ENCODE results near the gene SMARCAL1. TPM values are rescaled to one million over a fixed set of nuclear protein-coding genes. Genes with fewer than 3 reads are reported as not detected.

Gene SMARCAL1
- total and polyA plus RNA-seq, 4 donors, result 3.4 to 9.3 (median 5.4) TPM

GRCh38 chr2:216492597-216493333, 80.5 kb downstream of the SMARCAL1 start:
- no peak for TF ChIP-seq FOXA2 (IDR thresholded peaks at IDR 0.05)
- no peak for TF ChIP-seq TAF1 (conservative IDR thresholded peaks at IDR 0.05)
- Histone ChIP-seq H3K4me3 (ENCODE audit: low read depth in 1 of 3, low read length in 3 of 3) (no peak overlapping the region), H3K9me3 (ENCODE audit: control insufficient read depth in 4 of 4, low read length in 3 of 4) (no peaks in the 10 kb centered on the region), H3K9ac (ENCODE audit: low read depth in 1 of 2, low read length in 2 of 2) (no peak overlapping the region), H3K27me3 (ENCODE audit: control insufficient read depth in 4 of 4, insufficient read depth in 4 of 4, low read length in 3 of 4) (no peaks in the 10 kb centered on the region), H3K4me1 (ENCODE audit: control insufficient read depth in 4 of 4, insufficient read depth in 4 of 4, low read length in 3 of 4) (peaks cover 0 to 3% (median under 1%) of the 10 kb centered on the region in 4 donors), H3K27ac (ENCODE audit: low read depth in 1 of 2, low read length in 2 of 2) (no peak overlapping the region), H3K36me3 (ENCODE audit: control insufficient read depth in 4 of 4, insufficient read depth in 3 of 4, low read depth in 1 of 4, low read length in 3 of 4) (no peaks in the 10 kb centered on the region)
- no peak for DNase-seq (ENCODE audit: low spot score)
- 90% methylated on average over 6 of the region's 6 CpGs for WGBS

- H3K4me1 ChIP-seq (ENCODE audit: control insufficient read depth in 4 of 4, insufficient read depth in 4 of 4, low read length in 3 of 4), result peaks cover 0 to 8% (median 5%) of the 10 kb centered on the region in 4 donors
- no peak overlapping the region for H3K9ac ChIP-seq (ENCODE audit: low read depth in 1 of 2, low read length in 2 of 2)
- no peaks in the 10 kb centered on the region for H3K27me3 ChIP-seq (ENCODE audit: control insufficient read depth in 4 of 4, insufficient read depth in 4 of 4, low read length in 3 of 4)
- H3K27ac ChIP-seq (ENCODE audit: low read depth in 1 of 2, low read length in 2 of 2), result no peak overlapping the region
- TF ChIP-seq GABPA (IDR thresholded peaks at IDR 0.05 in 1 of 2, conservative IDR thresholded peaks at IDR 0.05 in 1 of 2), result no peak
- TF ChIP-seq RAD21 (IDR thresholded peaks at IDR 0.05), result no peak
- TF ChIP-seq HNF4A (conservative IDR thresholded peaks at IDR 0.05), result no peak
- TF ChIP-seq JUND (IDR thresholded peaks at IDR 0.05), result no peak
- no peak for TF ChIP-seq NR2F2 (IDR thresholded peaks at IDR 0.05)
- TF ChIP-seq FOXA2 (IDR thresholded peaks at IDR 0.05), result no peak
- no peak for TF ChIP-seq TAF1 (conservative IDR thresholded peaks at IDR 0.05)
- TF ChIP-seq MAX (IDR thresholded peaks at IDR 0.05), result no peak
- no peak for TF ChIP-seq ATF3 (IDR thresholded peaks at IDR 0.05)
- 97% methylated on average over 1 of the region's 1 CpG for WGBS
- H3K4me3 ChIP-seq (ENCODE audit: low read depth in 1 of 3, low read length in 3 of 3), result no peak overlapping the region
- no peak for DNase-seq (ENCODE audit: low spot score)
- no peaks in the 10 kb centered on the region for H3K36me3 ChIP-seq (ENCODE audit: control insufficient read depth in 4 of 4, insufficient read depth in 3 of 4, low read depth in 1 of 4, low read length in 3 of 4)
- no peaks in the 10 kb centered on the region for H3K9me3 ChIP-seq (ENCODE audit: control insufficient read depth in 4 of 4, low read length in 3 of 4)
Observed at GRCh38 chr2:216493334-216493685, 81.0 kb downstream of the SMARCAL1 start.

GRCh38 chr2:216495656-216496055, 83.4 kb downstream of the SMARCAL1 start:
- Histone ChIP-seq H3K36me3 (ENCODE audit: control insufficient read depth in 4 of 4, insufficient read depth in 3 of 4, low read depth in 1 of 4, low read length in 3 of 4) (peaks cover 0 to 10% (median 6%) of the 10 kb centered on the region in 4 donors), H3K27me3 (ENCODE audit: control insufficient read depth in 4 of 4, insufficient read depth in 4 of 4, low read length in 3 of 4) (no peaks in the 10 kb centered on the region), H3K27ac (ENCODE audit: low read depth in 1 of 2, low read length in 2 of 2) (no peak overlapping the region), H3K4me1 (ENCODE audit: control insufficient read depth in 4 of 4, insufficient read depth in 4 of 4, low read length in 3 of 4) (peaks cover 1 to 18% (median 13%) of the 10 kb centered on the region in 4 donors), H3K9me3 (ENCODE audit: control insufficient read depth in 4 of 4, low read length in 3 of 4) (no peaks in the 10 kb centered on the region), H3K9ac (ENCODE audit: low read depth in 1 of 2, low read length in 2 of 2) (no peak overlapping the region), H3K4me3 (ENCODE audit: low read depth in 1 of 3, low read length in 3 of 3) (no peak overlapping the region)
- TF ChIP-seq FOXA1 (IDR thresholded peaks at IDR 0.05) (no peak), GABPA (IDR thresholded peaks at IDR 0.05 in 1 of 2, conservative IDR thresholded peaks at IDR 0.05 in 1 of 2) (no peak), HNF4A (conservative IDR thresholded peaks at IDR 0.05) (no peak), JUND (IDR thresholded peaks at IDR 0.05) (no peak), SP1 (IDR thresholded peaks at IDR 0.05) (no peak), CTCF (IDR thresholded peaks at IDR 0.05; ENCODE audit: low read depth, low read length, missing input control) (no peak), MAX (IDR thresholded peaks at IDR 0.05) (no peak), REST (IDR thresholded peaks at IDR 0.05) (no peak), FOXA2 (IDR thresholded peaks at IDR 0.05) (no peak), HNF4G (IDR thresholded peaks at IDR 0.05) (no peak), NR2F2 (IDR thresholded peaks at IDR 0.05) (no peak), TAF1 (conservative IDR thresholded peaks at IDR 0.05) (no peak), ZBTB33 (IDR thresholded peaks at IDR 0.05) (no peak), ATF3 (IDR thresholded peaks at IDR 0.05) (no peak), RXRA (IDR thresholded peaks at IDR 0.05) (no peak), YY1 (IDR thresholded peaks at IDR 0.05) (no peak), EGR1 (IDR thresholded peaks at IDR 0.05; ENCODE audit: low read depth in 2 of 2) (no peak)
- 74% methylated on average over 2 of the region's 2 CpGs for WGBS
- DNase-seq (ENCODE audit: low spot score), result no peak

Measured in liver (tissue), 9 donors.